ENCODE measurements around the gene CDK8.

The CDK8 gene

DNA sequence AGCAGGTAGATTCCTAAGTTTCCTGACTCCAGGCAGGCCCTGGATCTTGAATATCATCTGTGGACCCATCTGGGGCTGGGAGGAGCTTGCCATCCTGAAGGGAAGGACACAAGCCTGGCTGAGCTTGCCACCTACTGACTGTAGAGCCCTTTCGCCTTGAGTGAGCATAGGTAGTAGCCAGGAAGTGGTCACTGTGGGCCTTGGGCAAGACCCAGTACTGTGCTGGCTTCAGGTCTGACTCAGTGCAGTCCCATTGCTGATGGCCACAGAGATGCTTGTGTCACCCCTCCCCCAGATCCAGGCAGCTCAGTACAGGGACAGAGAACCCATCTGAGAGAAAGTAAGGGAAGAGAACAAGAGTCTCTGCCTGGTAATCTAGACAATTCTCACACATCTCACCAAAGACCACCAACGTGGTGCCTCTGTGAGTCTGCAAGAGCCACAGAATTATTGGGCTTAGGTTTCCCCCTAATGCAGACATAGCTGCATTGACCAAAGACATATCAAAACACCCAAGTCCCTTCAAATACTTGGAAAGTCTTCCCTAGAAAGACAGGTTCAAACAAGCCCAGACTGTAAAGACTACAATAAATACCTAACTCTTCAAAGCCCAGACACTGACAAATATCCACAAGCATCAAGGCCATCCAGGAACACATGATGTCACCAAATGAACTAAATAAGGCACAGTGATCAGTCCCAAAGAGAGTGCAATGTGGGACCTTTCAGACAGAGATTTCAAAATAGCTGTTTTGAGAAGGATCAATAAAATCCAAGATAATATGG is 195.3 kb downstream of the CDK8 start:
- no peak for FAIRE-seq

All from TTC549 (cell line).